MCF 10A (cell line): ENCODE results near the gene APOLD1. TPM values are rescaled to one million over a fixed set of nuclear protein-coding genes. Genes with fewer than 3 reads are reported as not detected.
A peak's percentile ranks its signal among the peaks of the same experiment; 100 is the strongest.

Experiments used
- BruUV-seq: library from RNA; stranded (reverse); fragments of 400-500 nt; replicated peaks from 2 replicates; lab custom pipeline; 2021; lab: Mats Ljungman, UMichigan
- CTCF ChIA-PET: fragments of 300-600 bp; sonication (Branson Sonifier 250); formaldehyde crosslinking; extraction: SDS; loops from one replicate; lab custom pipeline; 2021; ENCODE audit warnings: antibody characterized with exemption, inconsistent platforms; lab: Yijun Ruan, JAX
- POLR2A ChIA-PET: fragments of 300-600, 350-650 bp; sonication (Branson Sonifier 250); formaldehyde crosslinking; extraction: SDS; loops from one replicate; lab custom pipeline; 2020; ENCODE audit warnings: antibody characterized with exemption, inconsistent platforms; lab: Yijun Ruan, JAX
- DNase-seq: peaks from one replicate; pipeline ENCODE4 v3.0.0-alpha.2; 2018; ENCODE audit not compliant: unreplicated experiment
- H3K27ac Mint-ChIP-seq: one replicate; pipeline ENCODE4 v1.8.0; 2022; ENCODE audit warnings: mild to moderate bottlenecking, low read depth, mixed read lengths; ENCODE audit not compliant: unreplicated experiment
- H3K27me3 Mint-ChIP-seq: one replicate; pipeline ENCODE4 v1.8.0; 2022; ENCODE audit warnings: mixed read lengths; ENCODE audit not compliant: insufficient read depth, unreplicated experiment
- H3K36me3 Mint-ChIP-seq: one replicate; pipeline ENCODE4 v1.8.0; 2022; ENCODE audit warnings: mild to moderate bottlenecking, moderate library complexity, mixed read lengths; ENCODE audit not compliant: insufficient read depth, unreplicated experiment
- H3K4me1 Mint-ChIP-seq: one replicate; pipeline ENCODE4 v1.8.0; 2022; ENCODE audit warnings: mixed read lengths; ENCODE audit not compliant: insufficient read depth, unreplicated experiment
- H3K4me3 Mint-ChIP-seq: one replicate; pipeline ENCODE4 v1.8.0; 2022; ENCODE audit warnings: mild to moderate bottlenecking, moderate library complexity, mixed read lengths; ENCODE audit not compliant: unreplicated experiment
- H3K9me3 Mint-ChIP-seq: one replicate; pipeline ENCODE4 v1.8.0; 2022; ENCODE audit warnings: mixed read lengths; ENCODE audit not compliant: unreplicated experiment
- intact Hi-C: fragments of 100-400 bp; cut with micrococcal nuclease; formaldehyde crosslinking; loops from 2 replicates; pipeline ENCODE4 v1.14.1; 2022
- total RNA-seq: library from RNA; stranded (reverse); gene quantifications from 2 replicates; pipeline ENCODE4 v1.2.3, GENCODE V29; 2022
- TF ChIP-seq, protein P1 (sequence below): fragments of 200-600 bp; IDR thresholded peaks from one replicate; pipeline ENCODE4 v1.8.0; 2022; ENCODE audit warnings: antibody characterized with exemption, mild to moderate bottlenecking; ENCODE audit not compliant: unreplicated experiment

APOLD1 gene
- total RNA-seq, 1 experiment from 2014 or later = 8.0 TPM

DNA sequence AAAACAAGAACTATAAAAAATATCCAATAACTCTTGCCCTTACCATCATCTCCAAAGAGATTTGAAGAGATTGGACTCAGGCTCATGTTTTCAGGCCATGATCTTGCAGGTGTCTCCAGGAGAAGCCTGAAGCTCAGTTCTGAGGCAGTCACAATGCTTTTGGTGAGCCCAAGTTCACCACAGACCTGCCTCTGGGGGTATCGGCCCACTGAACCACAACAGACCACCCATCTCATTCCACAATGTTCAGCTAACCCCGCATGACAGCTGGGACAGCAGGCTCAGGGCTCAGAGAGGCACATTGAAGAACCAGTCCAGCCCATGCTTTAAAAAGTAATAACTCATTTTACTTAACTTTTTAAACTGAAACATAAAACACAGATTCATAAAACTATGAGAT, 28.3 kb upstream of the APOLD1 start:
- Mint-ChIP-seq H3K36me3 (peaks cover 5% of the 10 kb centered on the region), H3K27ac (no peak overlapping the region), H3K4me3 (no peak overlapping the region), H3K27me3 (no peaks in the 10 kb centered on the region), H3K9me3 (no peaks in the 10 kb centered on the region), H3K4me1 (peaks cover 13% of the 10 kb centered on the region)
- ChIA-PET CTCF (interaction anchor here (0.7 to 2.1 kb wide), 2 partner anchors 20 to 436 kb away, joined by 4 to 13 read pairs; no protein-coding TSS in a partner anchor), POLR2A (interaction anchor here (0.8 to 1.5 kb wide), 3 partner anchors 8 to 16 kb away, joined by 3 to 4 read pairs (median 3); no protein-coding TSS in a partner anchor)
- intact Hi-C loops = no loop called here
- no TSS peak for BruUV-seq
- no peak for DNase-seq
- TF ChIP-seq, protein P1, sequence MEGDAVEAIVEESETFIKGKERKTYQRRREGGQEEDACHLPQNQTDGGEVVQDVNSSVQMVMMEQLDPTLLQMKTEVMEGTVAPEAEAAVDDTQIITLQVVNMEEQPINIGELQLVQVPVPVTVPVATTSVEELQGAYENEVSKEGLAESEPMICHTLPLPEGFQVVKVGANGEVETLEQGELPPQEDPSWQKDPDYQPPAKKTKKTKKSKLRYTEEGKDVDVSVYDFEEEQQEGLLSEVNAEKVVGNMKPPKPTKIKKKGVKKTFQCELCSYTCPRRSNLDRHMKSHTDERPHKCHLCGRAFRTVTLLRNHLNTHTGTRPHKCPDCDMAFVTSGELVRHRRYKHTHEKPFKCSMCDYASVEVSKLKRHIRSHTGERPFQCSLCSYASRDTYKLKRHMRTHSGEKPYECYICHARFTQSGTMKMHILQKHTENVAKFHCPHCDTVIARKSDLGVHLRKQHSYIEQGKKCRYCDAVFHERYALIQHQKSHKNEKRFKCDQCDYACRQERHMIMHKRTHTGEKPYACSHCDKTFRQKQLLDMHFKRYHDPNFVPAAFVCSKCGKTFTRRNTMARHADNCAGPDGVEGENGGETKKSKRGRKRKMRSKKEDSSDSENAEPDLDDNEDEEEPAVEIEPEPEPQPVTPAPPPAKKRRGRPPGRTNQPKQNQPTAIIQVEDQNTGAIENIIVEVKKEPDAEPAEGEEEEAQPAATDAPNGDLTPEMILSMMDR = no peak

DNA sequence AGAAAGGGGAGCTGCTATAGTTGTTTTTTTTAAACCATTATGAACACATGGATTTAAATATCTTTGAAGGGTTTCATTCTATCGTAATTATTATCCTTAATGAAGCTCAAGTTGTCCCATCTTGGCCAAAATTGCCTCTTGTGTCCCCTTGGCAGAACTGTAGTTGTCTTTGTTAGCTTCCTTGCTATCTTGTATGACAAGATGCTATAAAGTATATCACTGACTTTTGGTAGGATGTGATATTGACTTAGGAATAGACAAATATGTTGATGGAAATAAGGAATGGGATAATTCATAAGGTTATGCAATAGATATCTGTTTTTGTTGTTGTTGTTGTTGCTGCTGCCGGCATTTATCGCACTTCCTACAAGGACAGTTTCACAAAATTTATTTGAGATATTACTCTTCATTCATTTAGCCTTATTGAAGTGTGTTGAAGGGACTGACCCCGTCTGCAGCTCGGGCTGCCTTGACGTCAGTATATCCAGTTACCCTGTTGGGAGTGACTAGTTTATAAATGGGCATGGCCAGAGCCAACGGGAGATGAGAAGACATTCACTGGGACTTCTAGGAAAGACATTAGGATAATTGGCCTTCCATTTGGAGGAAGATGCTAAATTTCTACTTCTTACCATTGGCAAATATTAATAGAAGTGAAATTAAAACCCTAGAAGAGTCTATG, 26.1 kb upstream of the APOLD1 start:
- Mint-ChIP-seq H3K4me3 (no peak overlapping the region), H3K27ac (peak overlapping the region; percentile 76), H3K9me3 (no peaks in the 10 kb centered on the region), H3K4me1 (peaks cover 13% of the 10 kb centered on the region), H3K27me3 (no peaks in the 10 kb centered on the region), H3K36me3 (peaks cover 5% of the 10 kb centered on the region)
- TSS peak; percentile 94 for BruUV-seq
- intact Hi-C loops = no loop called here
- ChIA-PET CTCF (interaction anchor here (0.8 to 1.2 kb wide), 5 partner anchors 21 to 221 kb away, joined by 3 to 4 read pairs (median 3); no protein-coding TSS in a partner anchor), POLR2A (interaction anchor here (0.8 to 1.2 kb wide), 4 partner anchors 15 to 28 kb away, joined by 3 to 5 read pairs (median 5); no protein-coding TSS in a partner anchor)
- TF ChIP-seq, protein P1 = no peak
- DNase-seq = no peak

DNA sequence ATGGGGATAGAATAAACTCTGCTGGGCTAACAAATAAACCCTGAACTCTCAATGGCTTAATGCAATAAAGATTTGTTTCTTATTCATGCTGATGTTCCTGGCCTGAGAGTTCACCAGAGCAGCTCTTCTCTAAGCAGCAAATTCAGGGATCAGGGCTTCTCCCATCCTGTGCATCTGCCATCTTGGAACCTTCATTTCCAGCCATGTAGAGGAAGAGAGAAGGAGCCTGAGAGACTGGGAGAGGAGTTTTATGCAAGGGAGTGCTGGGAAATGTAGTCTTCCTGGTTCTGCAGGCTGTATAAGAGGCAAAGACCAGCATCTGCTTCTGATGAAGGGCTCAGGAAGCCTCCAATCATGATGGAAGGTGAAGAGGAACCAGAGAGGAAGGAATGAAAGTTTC, 20.6 kb upstream of the APOLD1 start:
- intact Hi-C loops = no loop called here
- Mint-ChIP-seq H3K9me3 (no peaks in the 10 kb centered on the region), H3K4me3 (no peak overlapping the region), H3K36me3 (peaks cover 8% of the 10 kb centered on the region), H3K4me1 (no peaks in the 10 kb centered on the region), H3K27ac (no peak overlapping the region), H3K27me3 (no peaks in the 10 kb centered on the region)
- DNase-seq = no peak
- POLR2A ChIA-PET = interaction anchor here (0.6 to 1.0 kb wide), 2 partner anchors 8 to 594 kb away, joined by 3 read pairs; no protein-coding TSS in a partner anchor
- CTCF ChIA-PET = no interaction called here
- no TSS peak for BruUV-seq
- TF ChIP-seq, protein P1 = no peak

GRCh38 chr12:12770262-12770661, 15.2 kb upstream of the APOLD1 start:
- H3K4me1 Mint-ChIP-seq = no peaks in the 10 kb centered on the region
- no peaks in the 10 kb centered on the region for H3K36me3 Mint-ChIP-seq
- BruUV-seq = no TSS peak
- H3K4me3 Mint-ChIP-seq = no peak overlapping the region
- intact Hi-C loops = no loop called here
- ChIA-PET CTCF (interaction anchor here (1.2 kb wide), 1 partner anchor 146 kb away, joined by 3 read pairs; no protein-coding TSS in a partner anchor), POLR2A (no interaction called here)
- no peaks in the 10 kb centered on the region for H3K9me3 Mint-ChIP-seq
- H3K27ac Mint-ChIP-seq = no peak overlapping the region
- TF ChIP-seq, protein P1 = no peak
- H3K27me3 Mint-ChIP-seq = no peaks in the 10 kb centered on the region
- DNase-seq = no peak
